H1 (cell line): ENCODE results near the gene RERG. TPM values are rescaled to one million over a fixed set of nuclear protein-coding genes. Genes with fewer than 3 reads are reported as not detected.

ENCODE experiments used
- CTCF ChIA-PET: fragments of 300-600 bp; sonication (Branson Sonifier 250); formaldehyde crosslinking; loops from one replicate; lab custom pipeline; 2021; ENCODE audit not compliant: partially characterized antibody; lab: Charles Lee
- POLR2A ChIA-PET: fragments of 300-600 bp; sonication (Branson Sonifier 250); formaldehyde crosslinking; loops from one replicate; lab custom pipeline; 2021; ENCODE audit warnings: inconsistent platforms; ENCODE audit not compliant: partially characterized antibody; lab: Charles Lee
- DNase-seq, 2 experiments: peaks; one replicate each; pipeline versions ENCODE4 v3.0.0 to v3.0.0-alpha.2; 2010 to 2022; ENCODE audit warnings: low spot score in 2 of 2, low read depth in 1 of 2, mixed read lengths in 1 of 2
- FAIRE-seq: peaks from 2 replicates; lab custom pipeline; 2011; peaks lifted over from hg19 to GRCh38; lab: Jason Lieb, UNC
- H2AFZ ChIP-seq: 2 replicates; pipeline ENCODE4 v1.8.1; 2012; ENCODE audit warnings: low read length, inconsistent platforms
- H2AK5ac ChIP-seq: 2 replicates; pipeline ENCODE4 v1.6.1; 2013; ENCODE audit warnings: low read depth, low read length
- H2BK120ac ChIP-seq: replicated peaks from 2 replicates; pipeline ENCODE3; 2013; ENCODE audit warnings: low read depth, low read length, inconsistent platforms
- H2BK12ac ChIP-seq: 2 replicates; pipeline ENCODE4 v1.6.1; 2013; ENCODE audit warnings: low read depth, low read length
- H2BK15ac ChIP-seq: 2 replicates; pipeline ENCODE4 v1.6.1; 2013; ENCODE audit warnings: low read length
- H2BK20ac ChIP-seq: 2 replicates; pipeline ENCODE4 v1.6.1; 2013; ENCODE audit warnings: low read length
- H2BK5ac ChIP-seq: 2 replicates; pipeline ENCODE4 v1.6.1; 2013; ENCODE audit warnings: low read depth, low read length
- H3K14ac ChIP-seq: 2 replicates; pipeline ENCODE4 v1.6.1; 2013; ENCODE audit warnings: inconsistent platforms; ENCODE audit not compliant: insufficient read length
- H3K18ac ChIP-seq: 2 replicates; pipeline ENCODE4 v1.6.1; 2013; ENCODE audit warnings: low read length; ENCODE audit errors: extremely low read depth
- H3K23ac ChIP-seq: 2 replicates; pipeline ENCODE4 v1.6.1; 2013; ENCODE audit warnings: inconsistent platforms; ENCODE audit not compliant: insufficient read length
- H3K23me2 ChIP-seq: 2 replicates; pipeline ENCODE4 v1.6.1; 2013; ENCODE audit warnings: low read depth, low read length
- H3K27ac ChIP-seq: 2 replicates; pipeline ENCODE4 v1.6.1; 2011; ENCODE audit warnings: low read depth, low read length, inconsistent platforms
- H3K27me3 ChIP-seq, 4 experiments: replicated peaks in 1 of 4; 1 replicate in 1 of 4; 2 replicates in 3 of 4; pipeline versions ENCODE4 v1.6.1 to v1.8.1; 2011 to 2013; ENCODE audit warnings: low read length in 3 of 4, mild to moderate bottlenecking in 3 of 4, inconsistent platforms in 2 of 4, mixed read lengths in 2 of 4, moderate library complexity in 1 of 4; ENCODE audit not compliant: control insufficient read depth in 3 of 4, insufficient read depth in 3 of 4; ENCODE audit errors: extremely low read depth in 1 of 4
- H3K36me3 ChIP-seq, 4 experiments: 2 replicates each; pipeline versions ENCODE4 v1.6.1 to v1.8.1; 2011 to 2013; ENCODE audit warnings: mild to moderate bottlenecking in 4 of 4, low read length in 3 of 4, moderate library complexity in 2 of 4, control low read depth in 1 of 4, inconsistent platforms in 1 of 4; ENCODE audit not compliant: insufficient read depth in 4 of 4, control insufficient read depth in 2 of 4
- H3K4ac ChIP-seq: replicated peaks from 2 replicates; pipeline ENCODE3; 2013; ENCODE audit warnings: low read length, low read depth, mixed read lengths, inconsistent platforms; ENCODE audit not compliant: insufficient read length
- H3K4me1 ChIP-seq, 4 experiments: replicated peaks in 1 of 4; 1 replicate in 1 of 4; 2 replicates in 3 of 4; pipeline versions ENCODE4 v1.6.1 to v1.8.1; 2011 to 2013; ENCODE audit warnings: low read length in 3 of 4, inconsistent platforms in 2 of 4, mixed read lengths in 1 of 4; ENCODE audit not compliant: insufficient read depth in 4 of 4, control insufficient read depth in 3 of 4
- H3K4me2 ChIP-seq, 2 experiments: 2 replicates each; pipeline versions ENCODE4 v1.6.1 to v1.8.1; 2011 to 2013; ENCODE audit warnings: low read depth in 2 of 2, low read length in 2 of 2, control low read depth in 1 of 2, inconsistent platforms in 1 of 2, mild to moderate bottlenecking in 1 of 2; ENCODE audit not compliant: insufficient read depth in 1 of 2
- H3K4me3 ChIP-seq, 4 experiments: fragments of 200-600, 300-600 bp in 1 of 4; sonication (generic), shearing (Covaris generic), sonication (Bioruptor Twin) in 1 of 4; 2 replicates each; pipeline versions ENCODE4 v1.5.1 to v1.8.1; 2011 to 2016; ENCODE audit warnings: low read length in 4 of 4, low read depth in 3 of 4, control low read depth in 2 of 4, inconsistent platforms in 2 of 4, mild to moderate bottlenecking in 2 of 4, mixed read lengths in 1 of 4, moderate library complexity in 1 of 4; ENCODE audit not compliant: insufficient read depth in 2 of 4; ENCODE audit errors: extremely low read depth in 1 of 4
- H3K56ac ChIP-seq: replicated peaks from 2 replicates; pipeline ENCODE3; 2013; ENCODE audit warnings: low read depth, mild to moderate bottlenecking, mixed read lengths, low read length, inconsistent platforms; ENCODE audit not compliant: insufficient read length
- H3K79me1 ChIP-seq: 2 replicates; pipeline ENCODE4 v1.6.1; 2013; ENCODE audit warnings: low read depth, low read length, control low read depth
- H3K79me2 ChIP-seq, 2 experiments: 2 replicates each; pipeline versions ENCODE4 v1.6.1 to v1.8.1; 2012 to 2013; ENCODE audit warnings: low read length in 2 of 2, mild to moderate bottlenecking in 2 of 2, inconsistent platforms in 1 of 2; ENCODE audit not compliant: insufficient read depth in 2 of 2, control insufficient read depth in 1 of 2
- H3K9ac ChIP-seq, 4 experiments: replicated peaks in 1 of 4; 1 replicate in 1 of 4; 2 replicates in 3 of 4; pipeline versions ENCODE4 v1.6.1 to v1.8.1; 2011 to 2013; ENCODE audit warnings: low read depth in 3 of 4, low read length in 3 of 4, control low read depth in 2 of 4, mild to moderate bottlenecking in 2 of 4, moderate library complexity in 2 of 4, inconsistent platforms in 1 of 4; ENCODE audit errors: extremely low read depth in 1 of 4
- H3K9me3 ChIP-seq, 2 experiments: 2 replicates each; pipeline versions ENCODE4 v1.6.1 to v1.8.1; 2012 to 2013; ENCODE audit warnings: mild to moderate bottlenecking in 2 of 2, moderate library complexity in 2 of 2, control low read depth in 1 of 2, inconsistent platforms in 1 of 2, low read depth in 1 of 2, low read length in 1 of 2, mixed read lengths in 1 of 2; ENCODE audit not compliant: insufficient read depth in 2 of 2
- H4K20me1 ChIP-seq, 2 experiments: replicated peaks in 1 of 2; 2 replicates each; pipeline versions ENCODE3 to v1.8.1; 2011 to 2013; ENCODE audit warnings: inconsistent platforms in 2 of 2, low read length in 2 of 2, mild to moderate bottlenecking in 1 of 2; ENCODE audit not compliant: insufficient read depth in 2 of 2, control insufficient read depth in 1 of 2
- H4K5ac ChIP-seq: 2 replicates; pipeline ENCODE4 v1.6.1; 2013; ENCODE audit warnings: low read length, low read depth, mixed read lengths, inconsistent platforms; ENCODE audit not compliant: insufficient read length
- H4K8ac ChIP-seq: 2 replicates; pipeline ENCODE4 v1.8.0; 2013; ENCODE audit warnings: mild to moderate bottlenecking, moderate library complexity, low read length, inconsistent platforms; ENCODE audit not compliant: insufficient read depth; ENCODE audit errors: extremely low read depth
- H4K91ac ChIP-seq: replicated peaks from 2 replicates; pipeline ENCODE3; 2013; ENCODE audit warnings: low read length, mixed read lengths, inconsistent platforms; ENCODE audit not compliant: insufficient read length
- WGBS, 2 experiments: shearing (Covaris generic) in 1 of 2; methylation state at CpG; one replicate each; pipeline versions ENCODE4 v1.1.6 to v1.1.7; 2013 to 2015; ENCODE audit warnings: low lambda C conversion rate in 2 of 2, mixed read lengths in 2 of 2, inconsistent platforms in 1 of 2, low coverage in 1 of 2, missing lambda C conversion rate in 1 of 2; ENCODE audit not compliant: insufficient replicate concordance in 2 of 2, insufficient coverage in 1 of 2, insufficient read length in 1 of 2; ENCODE audit errors: extremely low coverage in 1 of 2, missing lambda C conversion rate in 1 of 2; 5-methylcytosine and 5-hydroxymethylcytosine counted together
- polyA plus RNA-seq, 7 experiments: library from polyadenylated mRNA; depleted of rRNA in 3 of 7; stranded (reverse) in 5 of 7; unstranded in 2 of 7; fragments of >200 nt in 5 of 7; fragments of 200-250 nt in 2 of 7; gene quantifications; 1 replicate in 5 of 7; 2 replicates in 1 of 7; 4 replicates in 1 of 7; pipeline versions ENCODE4 v1.2.1 to v1.2.3, GENCODE V29; 2011 to 2013; ENCODE audit warnings: missing spikeins in 2 of 7, mixed read lengths in 2 of 7
- total RNA-seq: library from RNA; stranded (reverse); fragmentation: NEBNext Ultra II Directional; extraction: Animal tissue kit (Norgen Biotek cat#: 25700); gene quantifications from 2 replicates; pipeline ENCODE4 v1.2.1, GENCODE V29; 2021

The RERG gene
- total and polyA plus RNA-seq, 2 of the 8 experiments (the other 6 are each of a cell fraction or from before 2014, with no cell fraction given), result 0.12 to 0.86 TPM

DNA sequence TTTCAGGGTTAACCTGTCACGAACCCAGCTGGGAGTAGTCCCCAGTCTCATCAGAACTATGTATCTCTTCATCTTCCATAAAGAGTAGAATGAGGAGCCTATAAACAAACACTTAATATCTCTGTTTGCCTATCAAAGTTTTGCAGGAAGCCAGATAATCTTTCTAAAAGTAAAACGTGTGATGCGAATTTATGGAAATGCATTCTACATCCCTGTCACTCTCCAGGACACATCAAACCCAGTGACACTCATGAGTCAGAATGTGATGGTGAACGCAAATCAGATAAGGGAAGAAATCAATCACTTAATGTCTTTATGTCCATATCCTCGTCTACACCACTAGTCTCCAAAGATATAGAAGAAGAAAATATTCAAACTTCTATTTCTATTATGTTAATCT lies 37.4 kb downstream of the RERG start:
- no peak overlapping the region for H2BK5ac ChIP-seq
- H3K14ac ChIP-seq, result no peak overlapping the region
- CTCF ChIA-PET, result interaction anchor here (1.9 to 4.3 kb wide), 3 partner anchors 19 to 43 kb away, joined by 5 to 41 read pairs (median 10); partner anchors contain the start of gene RERG

More for the DNA sequence above, 37.4 kb downstream of the RERG start:
- Histone ChIP-seq H3K23ac (no peak overlapping the region), H3K18ac (no peak overlapping the region), H4K91ac (no peak overlapping the region), H4K8ac (no peak overlapping the region), H3K9ac (no peak overlapping the region), H2BK15ac (no peak overlapping the region), H2BK12ac (no peak overlapping the region), H3K23me2 (no peaks in the 10 kb centered on the region), H3K9me3 (no peaks in the 10 kb centered on the region), H3K4me3 (no peak overlapping the region), H3K79me1 (no peaks in the 10 kb centered on the region), H3K4me2 (no peak overlapping the region), H2BK120ac (no peak overlapping the region), H3K79me2 (no peaks in the 10 kb centered on the region), H3K27me3 (no peaks in the 10 kb centered on the region), H2BK20ac (no peak overlapping the region), H3K4ac (no peak overlapping the region), H4K20me1 (no peaks in the 10 kb centered on the region), H3K56ac (no peak overlapping the region), H2AK5ac (no peak overlapping the region), H2AFZ (no peak overlapping the region), H3K36me3 (no peaks in the 10 kb centered on the region), H3K27ac (no peak overlapping the region), H3K4me1 (no peaks in the 10 kb centered on the region), H4K5ac (no peak overlapping the region)
- no peak for FAIRE-seq
- WGBS, 2 experiments, result 85% methylated on average over 5 of the region's 5 CpGs; no CpG with 5 or more reads in 1 of the 2 experiments
- no peak for DNase-seq
- POLR2A ChIA-PET, result interaction anchor here (1.0 kb wide), 1 partner anchor 38 kb away, joined by 3 read pairs; the partner anchor contains the start of gene RERG
